GM18520 (cell line): ENCODE measurements around the gene DYNLL2.
"Not testable (repeated sequence)": the region's sequence is repeated elsewhere in the genome, so short reads cannot be mapped to it uniquely, and the experiment has no call there.

Experiments used
- ATAC-seq: cut with Tn5 transposase; IDR thresholded peaks from one replicate; pipeline ENCODE4 v1.9.1; 2021; ENCODE audit not compliant: unreplicated experiment

DYNLL2 gene

GRCh38 chr17:58072862-58073261 is 10.4 kb upstream of the DYNLL2 start:
- no peak for ATAC-seq

GRCh38 chr17:58073266-58073665 is 10.0 kb upstream of the DYNLL2 start:
- ATAC-seq, result not testable (repeated sequence)

GRCh38 chr17:58074406-58074805 is 8.8 kb upstream of the DYNLL2 start:
- not testable (repeated sequence) for ATAC-seq

GRCh38 chr17:58079300-58080033 is 3.8 kb upstream of the DYNLL2 start:
- no peak for ATAC-seq

GRCh38 chr17:58081646-58082340 is 1.4 kb upstream of the DYNLL2 start:
- no peak for ATAC-seq

GRCh38 chr17:58082341-58082869 is 814 bp upstream of the DYNLL2 start:
- no peak for ATAC-seq

GRCh38 chr17:58083491-58084316 is 485 bp downstream of the DYNLL2 start:
- peak; percentile 28 for ATAC-seq

- ATAC-seq, result no peak
Measured at GRCh38 chr17:58084317-58084981, 1.2 kb downstream of the DYNLL2 start.

GRCh38 chr17:58085039-58085715 is 2.0 kb downstream of the DYNLL2 start:
- ATAC-seq, result no peak

GRCh38 chr17:58086953-58087352 is 3.7 kb downstream of the DYNLL2 start:
- no peak for ATAC-seq

- ATAC-seq, result no peak
Measured at GRCh38 chr17:58088624-58089023, 5.4 kb downstream of the DYNLL2 start.

GRCh38 chr17:58089111-58089510 is 5.9 kb downstream of the DYNLL2 start:
- no peak for ATAC-seq

GRCh38 chr17:58091024-58091567 is 7.9 kb downstream of the DYNLL2 start:
- no peak for ATAC-seq

GRCh38 chr17:58092101-58092796 is 9.0 kb downstream of the DYNLL2 start:
- ATAC-seq, result no peak

GRCh38 chr17:58092797-58093385 is 9.7 kb downstream of the DYNLL2 start:
- no peak for ATAC-seq

- ATAC-seq, result no peak
Measured at GRCh38 chr17:58094118-58094517, 10.9 kb downstream of the DYNLL2 start.

GRCh38 chr17:58096892-58097291 is 13.7 kb downstream of the DYNLL2 start:
- ATAC-seq, result no peak

- ATAC-seq, result no peak
Measured at GRCh38 chr17:58097384-58098088, 14.3 kb downstream of the DYNLL2 start.
